NOMO-1 treated with dmso at 0.1 percent for 144 hours (cell line): ENCODE results near the gene ZCCHC14.
"Not testable (repeated sequence)": the region's sequence is repeated elsewhere in the genome, so short reads cannot be mapped to it uniquely, and the experiment has no call there.

ENCODE experiments used
- DNase-seq: peaks from one replicate; lab custom pipeline; 2025; ENCODE audit not compliant: unreplicated experiment; lab: John Stamatoyannopoulos, UW

Gene ZCCHC14

GRCh38 chr16:87388818-87389134 is 104.0 kb downstream of the ZCCHC14 start:
- no peak for DNase-seq

DNA sequence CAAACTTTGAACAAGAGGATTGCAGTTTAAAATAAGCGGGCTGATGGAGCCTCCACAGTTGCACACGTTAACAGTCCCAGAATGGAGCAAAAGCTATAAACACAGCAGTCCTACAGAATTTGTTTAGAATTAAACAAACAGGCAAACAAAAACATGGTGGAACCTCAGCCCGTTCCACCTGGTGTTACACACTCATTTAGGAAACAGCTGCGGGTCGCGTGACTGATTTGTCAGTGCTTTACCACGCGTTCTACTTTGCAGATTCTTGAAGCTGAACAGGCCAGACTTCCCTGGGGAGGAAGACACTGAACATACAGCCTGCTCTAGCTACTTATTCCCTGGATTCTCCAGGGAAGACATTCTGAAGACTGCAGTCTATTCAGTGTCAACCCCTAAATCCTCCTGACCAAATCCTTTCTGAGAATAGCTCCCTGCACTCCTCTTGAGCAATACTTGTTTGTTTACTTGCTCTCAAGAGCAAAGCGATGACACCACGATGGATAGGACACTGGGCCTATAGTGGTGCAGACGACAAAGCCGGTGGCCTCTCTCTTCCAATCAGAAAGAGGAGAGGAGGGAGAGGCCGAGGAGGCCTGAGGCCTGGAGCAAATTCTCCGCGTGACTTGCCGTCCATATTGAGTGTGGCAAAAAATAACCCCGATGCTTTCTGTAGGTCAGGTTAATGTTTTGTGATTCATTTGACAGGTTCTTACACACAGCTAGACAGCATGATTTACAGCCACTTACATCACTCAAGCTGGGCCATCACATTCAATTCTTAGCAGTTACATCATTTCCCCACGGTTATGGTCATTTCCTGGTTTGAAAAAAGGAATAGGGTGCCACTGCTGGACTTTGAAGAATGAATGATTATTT is 104.6 kb downstream of the ZCCHC14 start:
- DNase-seq, result peak; percentile 99

DNA sequence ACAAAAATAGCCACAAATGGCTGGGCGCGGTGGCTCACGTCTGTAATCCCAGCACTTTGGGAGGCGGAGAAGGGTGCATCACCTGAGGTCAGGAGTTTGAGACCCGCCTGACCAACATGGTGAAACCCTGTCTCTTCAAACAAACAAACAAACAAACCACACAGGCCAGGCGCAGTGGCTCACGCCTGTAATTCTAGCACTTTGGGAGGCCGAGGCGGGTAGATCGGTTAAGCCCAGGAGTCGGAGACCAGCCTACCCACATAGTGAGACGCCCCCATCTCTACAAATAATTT is 108.0 kb downstream of the ZCCHC14 start:
- DNase-seq, result not testable (repeated sequence)

- no peak for DNase-seq
Observed at GRCh38 chr16:87384162-87384874, 108.5 kb downstream of the ZCCHC14 start.

DNA sequence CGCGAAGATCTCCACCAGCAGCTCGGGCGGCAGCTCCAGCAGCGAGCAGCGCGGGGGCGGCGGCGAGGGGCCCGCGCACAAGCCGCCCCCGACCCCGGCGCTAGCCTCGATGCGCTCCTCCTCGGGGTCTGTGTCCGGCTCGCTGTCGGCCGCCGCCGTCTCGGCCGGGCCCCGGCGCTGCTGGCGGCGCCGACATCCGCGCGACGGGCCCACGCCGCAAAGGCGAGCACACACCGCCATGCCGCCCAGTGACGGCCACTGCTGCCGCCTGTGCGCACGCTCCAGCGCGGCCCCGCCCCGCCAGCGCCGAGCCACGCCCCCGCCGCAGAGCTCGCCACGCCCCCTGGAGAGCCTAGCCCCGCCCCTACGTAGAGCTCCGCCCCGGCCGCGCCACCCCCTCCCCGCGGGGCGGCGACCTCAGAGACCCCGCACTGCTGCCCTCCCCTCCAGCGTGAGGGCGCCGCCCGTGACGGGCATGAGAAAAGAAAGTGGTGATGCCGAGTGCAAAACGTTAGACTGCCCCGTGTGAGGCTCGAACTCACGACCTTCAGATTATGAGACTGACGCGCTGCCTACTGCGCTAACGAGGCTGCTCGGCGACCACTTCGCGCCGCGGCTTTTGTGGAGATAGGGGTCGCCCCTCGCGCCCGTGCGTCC is 109.2 kb downstream of the ZCCHC14 start, which contains the start of gene FBXO31:
Gene FBXO31 (minus strand): TSS at position 272 of the 657 bp plus-strand sequence. CDS start 32 bp downstream, at position 240.
- DNase-seq, result peak; percentile 62

GRCh38 chr16:87382023-87382785 is 110.6 kb downstream of the ZCCHC14 start:
- DNase-seq, result no peak

DNA sequence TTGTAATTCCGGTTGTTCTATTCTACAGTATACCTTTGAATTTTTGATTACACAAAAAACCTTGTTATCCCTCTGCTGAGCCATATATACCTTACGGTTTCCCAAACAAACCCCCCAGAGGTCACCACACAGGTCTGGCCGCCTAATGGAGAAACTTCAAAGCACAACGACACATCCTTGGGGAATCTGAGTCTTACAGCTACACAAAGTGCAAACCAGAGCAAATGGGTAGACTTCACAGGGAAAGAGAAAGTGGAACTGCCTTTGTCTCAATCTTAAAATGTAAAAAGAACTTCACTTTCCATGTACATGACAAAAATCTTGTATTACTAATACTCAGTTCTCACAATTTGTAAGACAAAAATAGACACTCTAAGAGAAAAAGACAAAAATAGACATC is 111.9 kb downstream of the ZCCHC14 start:
- DNase-seq, result no peak

- no peak for DNase-seq
Observed at GRCh38 chr16:87380403-87380802, 112.4 kb downstream of the ZCCHC14 start.

- not testable (repeated sequence) for DNase-seq
Observed at GRCh38 chr16:87379312-87379752, 113.5 kb downstream of the ZCCHC14 start.

DNA sequence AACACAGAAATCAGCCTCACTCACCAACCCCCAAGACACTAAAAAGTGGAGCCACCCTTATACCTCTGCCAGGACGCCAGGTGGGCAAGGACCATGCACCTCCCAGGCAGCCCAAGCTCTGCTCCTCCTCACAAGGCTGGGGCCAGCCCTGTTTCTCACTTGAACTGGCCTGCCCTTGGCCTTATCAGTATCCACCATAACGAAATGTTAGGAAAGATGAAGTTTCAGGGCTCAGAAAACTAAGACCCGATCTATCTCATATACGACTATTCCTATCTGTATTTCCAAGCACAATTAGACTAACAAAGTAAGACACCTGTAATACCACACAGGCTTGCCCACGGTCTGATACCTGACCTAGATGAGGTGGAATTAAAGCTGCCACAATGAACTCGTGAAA is 116.2 kb downstream of the ZCCHC14 start:
- DNase-seq, result no peak

GRCh38 chr16:87375426-87376135 is 117.2 kb downstream of the ZCCHC14 start:
- DNase-seq, result peak; percentile 12

DNA sequence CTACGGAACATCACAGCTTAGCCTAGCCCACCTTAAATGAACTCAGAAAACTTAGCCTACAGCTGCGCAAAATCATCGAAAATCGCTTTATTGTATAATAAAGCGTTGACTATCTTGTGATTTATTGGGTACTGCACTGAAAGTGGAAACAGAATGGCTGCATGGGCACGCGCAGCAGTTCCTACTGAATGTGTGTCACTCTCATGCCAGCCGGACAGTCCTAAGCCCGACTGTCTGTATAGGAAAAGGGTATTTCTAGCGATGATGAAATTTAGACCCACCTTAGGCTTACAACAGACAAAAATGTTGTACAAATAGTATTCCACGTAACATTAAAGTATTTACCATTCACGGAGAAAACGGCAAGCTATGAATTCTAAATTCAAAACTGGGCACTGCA is 118.5 kb downstream of the ZCCHC14 start:
- DNase-seq, result no peak

- DNase-seq, result no peak
Observed at GRCh38 chr16:87372305-87372704, 120.5 kb downstream of the ZCCHC14 start.

DNA sequence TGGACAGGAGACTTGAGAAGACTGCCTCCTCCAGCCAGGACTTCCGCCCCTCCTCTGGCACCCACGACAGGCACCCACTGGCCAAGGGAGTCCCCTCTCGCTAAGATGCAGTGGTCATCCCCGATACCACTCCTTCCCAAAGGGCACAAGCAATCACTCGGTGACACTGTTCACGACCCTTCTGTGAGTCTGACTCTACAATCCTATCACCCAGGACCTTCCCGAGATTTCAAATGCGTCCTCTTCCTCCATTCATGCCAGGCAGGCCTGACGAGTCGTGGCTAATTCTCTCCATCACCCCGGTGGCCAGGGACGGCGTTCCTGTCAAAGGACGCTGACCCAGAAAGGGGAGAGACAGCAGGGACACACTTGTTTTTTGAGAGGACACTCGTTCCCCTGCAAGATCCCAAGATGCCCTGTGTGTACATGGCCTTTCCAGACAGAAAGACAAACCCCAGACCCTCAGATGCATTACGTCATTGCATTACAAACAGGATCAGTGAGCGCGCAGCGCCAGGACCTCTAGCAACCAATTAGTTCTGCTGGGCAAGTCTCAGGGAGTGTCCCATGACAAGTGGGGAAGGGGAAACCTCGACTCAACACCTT is 121.5 kb downstream of the ZCCHC14 start:
- DNase-seq, result no peak

GRCh38 chr16:87369796-87370719 is 122.8 kb downstream of the ZCCHC14 start:
- no peak for DNase-seq

DNA sequence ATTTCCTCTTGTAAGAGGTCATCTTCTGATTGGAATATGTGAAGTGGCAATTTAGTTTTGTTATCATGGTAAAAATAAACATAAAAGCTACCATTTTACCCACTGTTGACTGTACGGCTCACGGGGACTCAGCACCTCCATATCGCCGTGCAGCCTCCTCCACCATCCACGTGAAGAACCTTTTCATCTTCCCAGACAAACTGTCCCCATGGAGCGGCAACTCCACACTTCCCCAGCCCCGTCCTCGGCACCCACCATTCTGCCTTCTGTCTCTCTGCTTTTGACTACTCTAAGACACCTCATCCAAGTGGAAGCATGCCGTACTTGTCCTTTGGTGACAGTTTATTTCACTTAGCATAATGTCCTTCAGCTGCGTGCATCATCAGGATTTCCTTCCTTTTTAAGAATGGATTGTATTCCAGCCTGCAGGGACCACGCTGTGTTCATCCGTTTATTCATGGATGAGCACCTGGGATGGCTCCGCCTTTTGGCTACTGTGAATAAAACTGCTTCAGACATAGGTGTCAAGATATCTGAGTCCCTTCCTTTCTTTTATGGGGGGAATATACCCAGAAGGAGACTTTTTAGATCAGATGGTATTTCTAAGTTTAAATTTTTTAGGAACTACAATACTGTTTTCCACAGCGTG is 123.6 kb downstream of the ZCCHC14 start:
- DNase-seq, result no peak

- peak; percentile 73 for DNase-seq
Observed at GRCh38 chr16:87368029-87368770, 124.6 kb downstream of the ZCCHC14 start.

GRCh38 chr16:87367529-87367928 is 125.3 kb downstream of the ZCCHC14 start:
- no peak for DNase-seq
